ENCODE data around the gene PERCC1. TPM values are rescaled to one million over a fixed set of nuclear protein-coding genes. Genes with fewer than 3 reads are reported as not detected.

PERCC1 gene
- total RNA-seq, 1 donor from 2014 or later = not detected

DNA sequence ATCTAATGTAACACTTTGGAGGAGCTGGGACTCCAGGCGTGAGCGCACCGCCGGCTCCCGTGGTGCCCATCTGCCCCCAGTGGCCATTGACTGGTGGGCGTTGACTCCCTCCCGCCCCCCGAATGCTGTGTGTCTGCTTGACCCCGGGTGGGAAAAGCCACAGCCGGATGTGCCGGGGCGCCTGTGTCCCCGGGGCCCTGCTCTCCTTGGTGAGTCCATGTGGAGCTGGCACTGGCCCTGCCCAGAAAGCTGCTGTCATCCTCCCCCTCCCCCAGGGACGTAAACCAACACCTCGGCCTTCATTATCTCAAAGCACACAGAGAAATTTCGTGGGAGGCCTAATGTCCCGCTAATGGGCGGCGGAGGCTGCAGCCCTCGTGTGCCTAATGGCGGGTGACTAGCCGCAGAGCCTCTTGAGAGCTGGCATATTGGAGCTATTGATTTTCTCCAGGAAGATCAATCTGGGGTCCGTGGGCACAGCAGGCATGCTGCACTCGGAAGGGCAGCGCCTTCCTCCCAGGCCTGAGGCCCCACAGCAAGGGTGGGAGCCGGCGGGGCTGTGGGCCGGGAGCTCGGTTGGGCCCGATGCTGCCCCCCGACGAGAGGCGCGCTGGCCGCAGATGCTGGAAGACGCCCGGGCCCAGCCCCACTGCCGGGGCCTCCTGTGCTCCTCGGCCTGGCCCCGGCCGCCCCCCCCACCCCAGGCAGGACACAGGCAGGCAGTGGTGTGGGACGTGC is 4.0 kb upstream of the PERCC1 start:
- no peaks in the 10 kb centered on the region for H3K9me3 Mint-ChIP-seq (ENCODE audit: unreplicated experiment)
- TF ChIP-seq, protein P1, sequence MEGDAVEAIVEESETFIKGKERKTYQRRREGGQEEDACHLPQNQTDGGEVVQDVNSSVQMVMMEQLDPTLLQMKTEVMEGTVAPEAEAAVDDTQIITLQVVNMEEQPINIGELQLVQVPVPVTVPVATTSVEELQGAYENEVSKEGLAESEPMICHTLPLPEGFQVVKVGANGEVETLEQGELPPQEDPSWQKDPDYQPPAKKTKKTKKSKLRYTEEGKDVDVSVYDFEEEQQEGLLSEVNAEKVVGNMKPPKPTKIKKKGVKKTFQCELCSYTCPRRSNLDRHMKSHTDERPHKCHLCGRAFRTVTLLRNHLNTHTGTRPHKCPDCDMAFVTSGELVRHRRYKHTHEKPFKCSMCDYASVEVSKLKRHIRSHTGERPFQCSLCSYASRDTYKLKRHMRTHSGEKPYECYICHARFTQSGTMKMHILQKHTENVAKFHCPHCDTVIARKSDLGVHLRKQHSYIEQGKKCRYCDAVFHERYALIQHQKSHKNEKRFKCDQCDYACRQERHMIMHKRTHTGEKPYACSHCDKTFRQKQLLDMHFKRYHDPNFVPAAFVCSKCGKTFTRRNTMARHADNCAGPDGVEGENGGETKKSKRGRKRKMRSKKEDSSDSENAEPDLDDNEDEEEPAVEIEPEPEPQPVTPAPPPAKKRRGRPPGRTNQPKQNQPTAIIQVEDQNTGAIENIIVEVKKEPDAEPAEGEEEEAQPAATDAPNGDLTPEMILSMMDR (IDR thresholded peaks at IDR 0.05; ENCODE audit: unreplicated experiment) = no peak
- peaks cover 4% of the 10 kb centered on the region for H3K27me3 Mint-ChIP-seq (ENCODE audit: unreplicated experiment)
- no peak overlapping the region for H3K27ac Mint-ChIP-seq (ENCODE audit: unreplicated experiment)
- no peaks in the 10 kb centered on the region for H3K36me3 Mint-ChIP-seq (ENCODE audit: low read depth, unreplicated experiment)
- H3K4me3 Mint-ChIP-seq (ENCODE audit: unreplicated experiment) = no peak overlapping the region
- no peaks in the 10 kb centered on the region for H3K4me1 Mint-ChIP-seq (ENCODE audit: unreplicated experiment)
- DNase-seq (ENCODE audit: low spot score) = no peak

DNA sequence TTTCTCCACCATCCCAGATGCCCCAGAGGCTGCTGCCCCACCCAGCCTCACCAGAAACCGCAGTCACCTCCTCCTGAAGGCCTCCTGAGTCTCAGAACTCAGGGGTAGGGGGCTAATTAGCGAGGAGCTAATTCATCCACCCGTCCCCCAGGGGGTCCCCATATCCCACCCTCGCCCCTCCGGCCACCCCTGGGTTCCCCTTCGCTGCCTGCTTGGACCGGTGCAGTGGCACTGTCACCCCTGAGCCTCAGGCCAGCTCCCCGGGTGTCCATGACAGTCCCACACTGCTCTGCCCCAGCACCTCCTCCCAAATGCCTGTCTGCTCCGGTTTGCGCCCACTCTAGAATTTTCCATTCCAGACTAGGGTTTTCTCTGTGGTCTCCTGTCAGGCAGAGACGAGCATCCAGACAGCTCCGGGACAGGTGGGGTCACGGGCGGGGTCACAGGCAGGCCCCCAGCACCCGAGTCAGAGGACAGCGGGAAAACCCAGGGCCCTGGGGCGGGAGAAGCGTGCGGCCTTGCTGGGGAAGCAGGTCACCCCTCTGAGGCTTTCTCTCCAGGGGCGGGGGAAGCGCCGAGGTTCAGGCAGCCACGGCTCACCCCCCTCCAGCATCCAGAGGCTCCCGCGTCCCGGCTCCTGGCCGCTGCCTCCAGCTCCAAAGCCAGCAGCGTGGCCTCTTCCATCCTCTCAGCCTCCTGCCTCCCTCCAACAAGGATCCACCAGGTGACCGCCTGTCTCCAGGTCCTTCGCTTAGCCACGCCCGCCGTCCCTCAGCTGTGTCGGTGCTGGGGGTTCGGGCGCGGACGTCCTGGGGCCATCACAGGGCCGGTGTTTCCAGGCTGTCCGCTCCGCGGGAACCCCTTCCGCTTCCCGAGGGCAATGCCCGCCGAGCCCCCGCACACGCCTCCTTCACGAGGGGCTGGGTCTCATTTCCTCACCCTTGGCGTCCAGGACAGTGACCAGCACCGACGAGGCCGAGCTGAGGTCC is 3.1 kb upstream of the PERCC1 start:
- Mint-ChIP-seq H3K4me1 (ENCODE audit: unreplicated experiment) (no peaks in the 10 kb centered on the region), H3K9me3 (ENCODE audit: unreplicated experiment) (no peaks in the 10 kb centered on the region), H3K4me3 (ENCODE audit: unreplicated experiment) (no peak overlapping the region), H3K27ac (ENCODE audit: unreplicated experiment) (no peak overlapping the region), H3K36me3 (ENCODE audit: low read depth, unreplicated experiment) (no peaks in the 10 kb centered on the region), H3K27me3 (ENCODE audit: unreplicated experiment) (peaks cover 2% of the 10 kb centered on the region)
- no peak for DNase-seq (ENCODE audit: low spot score)
- TF ChIP-seq, protein P1 (IDR thresholded peaks at IDR 0.05; ENCODE audit: unreplicated experiment) = no peak

DNA sequence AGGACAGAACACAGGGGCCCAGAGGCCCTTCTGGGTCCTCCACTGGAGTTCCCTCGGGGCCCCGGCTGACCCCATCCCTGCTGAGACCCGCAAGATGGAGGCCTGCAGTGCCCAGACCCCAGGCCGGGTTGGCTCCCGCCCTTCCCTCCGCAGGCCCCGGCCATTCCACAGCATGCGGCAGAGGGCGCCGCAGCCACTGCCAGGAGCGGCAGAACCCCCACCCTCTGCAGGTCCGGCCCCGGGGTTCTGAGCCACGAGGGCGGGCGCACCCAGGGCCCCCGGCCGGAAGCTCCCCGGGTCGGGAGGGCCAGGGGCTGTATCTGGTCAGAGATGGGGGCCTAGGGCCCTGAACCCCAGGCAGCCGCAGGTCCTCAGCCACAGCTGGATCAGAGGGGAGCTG is 2.4 kb upstream of the PERCC1 start:
- H3K4me1 Mint-ChIP-seq (ENCODE audit: unreplicated experiment) = no peaks in the 10 kb centered on the region
- H3K27me3 Mint-ChIP-seq (ENCODE audit: unreplicated experiment) = peaks cover 1% of the 10 kb centered on the region
- no peaks in the 10 kb centered on the region for H3K36me3 Mint-ChIP-seq (ENCODE audit: low read depth, unreplicated experiment)
- DNase-seq (ENCODE audit: low spot score) = peak; percentile 67
- H3K27ac Mint-ChIP-seq (ENCODE audit: unreplicated experiment) = no peak overlapping the region
- no peaks in the 10 kb centered on the region for H3K9me3 Mint-ChIP-seq (ENCODE audit: unreplicated experiment)
- H3K4me3 Mint-ChIP-seq (ENCODE audit: unreplicated experiment) = no peak overlapping the region
- TF ChIP-seq, protein P1 (IDR thresholded peaks at IDR 0.05; ENCODE audit: unreplicated experiment) = no peak

- TF ChIP-seq, protein P1 (IDR thresholded peaks at IDR 0.05; ENCODE audit: unreplicated experiment) = no peak
- no peaks in the 10 kb centered on the region for H3K9me3 Mint-ChIP-seq (ENCODE audit: unreplicated experiment)
- no peak overlapping the region for H3K27ac Mint-ChIP-seq (ENCODE audit: unreplicated experiment)
- no peaks in the 10 kb centered on the region for H3K4me1 Mint-ChIP-seq (ENCODE audit: unreplicated experiment)
- H3K27me3 Mint-ChIP-seq (ENCODE audit: unreplicated experiment) = peaks cover 1% of the 10 kb centered on the region
- H3K4me3 Mint-ChIP-seq (ENCODE audit: unreplicated experiment) = no peak overlapping the region
- H3K36me3 Mint-ChIP-seq (ENCODE audit: low read depth, unreplicated experiment) = no peaks in the 10 kb centered on the region
- DNase-seq (ENCODE audit: low spot score) = no peak
Observed at GRCh38 chr16:1429012-1429411, 1.9 kb upstream of the PERCC1 start.
